Vagina (tissue), 2 donors: ENCODE results near the gene STK32B. TPM values are rescaled to one million over a fixed set of nuclear protein-coding genes. Genes with fewer than 3 reads are reported as not detected.
"Not testable (repeated sequence)": the region's sequence is repeated elsewhere in the genome, so short reads cannot be mapped to it uniquely, and the experiment has no call there.

Source experiments
- DNase-seq, 2 donors: peaks; one replicate each; pipeline ENCODE4 v3.0.0-alpha.2; 2017; ENCODE audit errors: extremely low spot score in 2 of 2
- H3K27ac ChIP-seq: fragments of 200-600 bp; sonication (generic); one replicate; pipeline ENCODE4 v1.5.1; 2019
- H3K27me3 ChIP-seq: fragments of 200-600 bp; sonication (generic); one replicate; pipeline ENCODE4 v1.5.1; 2019
- H3K36me3 ChIP-seq, 2 donors: fragments of 200-600 bp; sonication (generic); one replicate each; pipeline ENCODE4 v1.5.1; 2017 to 2019
- H3K4me1 ChIP-seq: fragments of 200-600 bp; sonication (generic); one replicate; pipeline ENCODE4 v1.5.1; 2019
- H3K4me3 ChIP-seq, 2 donors: fragments of 200-600 bp; sonication (generic); 1 replicate in 1 of 2; 2 replicates in 1 of 2; pipeline ENCODE4 v1.5.1; 2016 to 2019
- H3K9me3 ChIP-seq: fragments of 200-600 bp; sonication (generic); one replicate; pipeline ENCODE4 v1.5.1; 2019
- POLR2A ChIP-seq, 2 donors: fragments of 450-650 bp; IDR thresholded peaks; one replicate each; pipeline ENCODE4 v1.6.1; 2017; ENCODE audit warnings: antibody characterized with exemption in 2 of 2, mild to moderate bottlenecking in 2 of 2, moderate library complexity in 2 of 2
- POLR2AphosphoS5 ChIP-seq, 2 donors: sonication (generic); formaldehyde crosslinking; IDR thresholded peaks; one replicate each; pipeline ENCODE4 v1.9.0; 2017; ENCODE audit warnings: antibody characterized with exemption in 2 of 2, mild to moderate bottlenecking in 2 of 2, low read depth in 1 of 2; ENCODE audit not compliant: insufficient read depth in 1 of 2
- intact Hi-C: fragments of 100-400 bp; cut with DNase I; formaldehyde crosslinking; loops from one replicate; pipeline ENCODE4 v1.15.1; 2023
- total RNA-seq: library from RNA; depleted of rRNA; stranded (reverse); fragments of >200 nt; gene quantifications from one replicate; pipeline ENCODE4 v1.2.3, GENCODE V29; 2016
- TF ChIP-seq, protein P1 (sequence below), 3 experiments: fragments of 450-650 bp in 2 of 3; fragments of 200-600 bp in 1 of 3; sonication (generic) in 1 of 3; IDR thresholded peaks; one replicate each; pipeline ENCODE4 v1.5.1; 2017 to 2019; ENCODE audit warnings: antibody characterized with exemption in 3 of 3, mild to moderate bottlenecking in 2 of 3, moderate library complexity in 2 of 3

STK32B gene
- total RNA-seq: 6.4 TPM

DNA sequence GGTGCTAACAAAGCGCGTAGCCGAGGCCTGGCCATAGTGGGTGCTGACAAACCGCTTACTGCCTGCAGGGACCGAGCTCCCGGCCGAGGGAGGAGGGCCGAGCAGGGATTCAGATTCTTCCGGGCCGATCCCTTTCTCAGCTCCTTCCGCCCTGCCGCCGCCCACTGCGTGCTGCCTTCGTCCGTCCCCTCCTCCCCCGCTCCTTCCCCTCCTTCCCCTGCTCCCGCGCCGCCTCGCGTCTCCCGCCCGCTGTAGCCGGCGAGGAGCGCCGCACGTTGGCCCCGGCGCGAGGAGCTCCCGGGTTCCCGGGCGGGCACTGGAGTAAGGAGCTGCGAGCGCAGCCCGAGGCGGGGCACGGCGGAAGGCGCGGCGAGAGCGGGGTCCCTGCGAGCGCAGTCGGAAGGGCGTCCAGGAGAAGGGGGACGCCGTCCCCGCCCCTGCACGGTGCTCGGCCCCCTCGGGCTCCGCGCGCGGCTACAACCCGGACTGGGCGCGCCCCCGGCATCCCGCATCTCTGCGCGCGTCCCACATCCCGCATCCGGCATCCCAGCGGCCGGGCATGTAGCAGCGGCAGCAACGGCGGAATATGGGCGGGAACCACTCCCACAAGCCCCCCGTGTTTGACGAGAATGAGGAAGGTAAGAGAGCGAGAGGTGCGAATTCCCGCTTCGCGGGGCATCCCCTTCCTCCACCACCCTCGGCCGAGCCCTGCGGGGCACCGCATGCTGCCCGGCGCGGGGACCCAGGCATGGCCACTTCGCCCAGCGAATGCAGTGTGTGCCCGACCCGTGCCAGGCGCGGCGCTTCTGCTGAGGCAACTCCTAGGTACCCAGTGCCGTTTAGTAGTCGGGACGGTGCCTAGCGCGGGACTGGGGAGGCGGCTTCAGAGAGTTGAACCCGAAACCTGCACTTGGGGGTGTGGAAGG is at the start of gene STK32B:
TSS of gene STK32B (plus strand) at position 203 of the 926 bp plus-strand sequence.
- Histone ChIP-seq H3K27ac (peak within 1 kb of the TSS; percentile 64), H3K4me1 (peaks cover 7% of the 10 kb centered on the region), H3K27me3 (no peaks in the 10 kb centered on the region), H3K36me3 (no peaks in the 10 kb centered on the region), H3K4me3 (peak within 1 kb of the TSS; percentile 49 to 64), H3K9me3 (no peaks in the 10 kb centered on the region)
- DNase-seq: peak; percentile 83 to 92
- TF ChIP-seq POLR2AphosphoS5 (IDR thresholded peaks at IDR 0.05; ENCODE audit: insufficient read depth in 1 of 2, low read depth in 1 of 2) (peak in 1 of 2 donors; percentile 11), POLR2A (IDR thresholded peaks at IDR 0.05) (no peak)
- TF ChIP-seq, protein P1, sequence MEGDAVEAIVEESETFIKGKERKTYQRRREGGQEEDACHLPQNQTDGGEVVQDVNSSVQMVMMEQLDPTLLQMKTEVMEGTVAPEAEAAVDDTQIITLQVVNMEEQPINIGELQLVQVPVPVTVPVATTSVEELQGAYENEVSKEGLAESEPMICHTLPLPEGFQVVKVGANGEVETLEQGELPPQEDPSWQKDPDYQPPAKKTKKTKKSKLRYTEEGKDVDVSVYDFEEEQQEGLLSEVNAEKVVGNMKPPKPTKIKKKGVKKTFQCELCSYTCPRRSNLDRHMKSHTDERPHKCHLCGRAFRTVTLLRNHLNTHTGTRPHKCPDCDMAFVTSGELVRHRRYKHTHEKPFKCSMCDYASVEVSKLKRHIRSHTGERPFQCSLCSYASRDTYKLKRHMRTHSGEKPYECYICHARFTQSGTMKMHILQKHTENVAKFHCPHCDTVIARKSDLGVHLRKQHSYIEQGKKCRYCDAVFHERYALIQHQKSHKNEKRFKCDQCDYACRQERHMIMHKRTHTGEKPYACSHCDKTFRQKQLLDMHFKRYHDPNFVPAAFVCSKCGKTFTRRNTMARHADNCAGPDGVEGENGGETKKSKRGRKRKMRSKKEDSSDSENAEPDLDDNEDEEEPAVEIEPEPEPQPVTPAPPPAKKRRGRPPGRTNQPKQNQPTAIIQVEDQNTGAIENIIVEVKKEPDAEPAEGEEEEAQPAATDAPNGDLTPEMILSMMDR (IDR thresholded peaks at IDR 0.05): no peak
- intact Hi-C loops: no loop called here

DNA sequence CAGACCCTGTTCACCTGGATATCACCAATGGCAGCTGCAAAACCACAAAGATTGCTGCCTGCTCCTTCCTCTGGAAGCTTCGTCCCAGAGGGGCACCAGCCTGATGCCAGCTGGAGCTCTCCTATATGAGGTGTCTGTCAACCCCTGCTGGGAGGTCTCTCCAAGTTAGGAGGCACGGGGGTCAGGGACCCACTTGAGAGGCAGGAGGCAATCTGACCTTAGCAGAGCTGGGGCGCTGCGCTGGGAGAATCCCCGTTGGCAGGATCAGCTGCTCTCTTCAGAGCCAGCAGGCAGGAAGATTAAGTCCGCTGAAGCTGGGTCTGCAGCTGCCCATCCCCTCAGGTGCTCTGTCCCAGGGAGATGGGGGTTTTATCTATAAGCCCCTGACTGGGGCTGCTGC is 49.6 kb upstream of the STK32B start:
- H3K9me3 ChIP-seq, H3K4me1 ChIP-seq, H3K27me3 ChIP-seq, intact Hi-C loops, H3K27ac ChIP-seq, H3K36me3 ChIP-seq, H3K4me3 ChIP-seq: not testable (repeated sequence)
- DNase-seq: peak in 1 of 2 donors; percentile 49

DNA sequence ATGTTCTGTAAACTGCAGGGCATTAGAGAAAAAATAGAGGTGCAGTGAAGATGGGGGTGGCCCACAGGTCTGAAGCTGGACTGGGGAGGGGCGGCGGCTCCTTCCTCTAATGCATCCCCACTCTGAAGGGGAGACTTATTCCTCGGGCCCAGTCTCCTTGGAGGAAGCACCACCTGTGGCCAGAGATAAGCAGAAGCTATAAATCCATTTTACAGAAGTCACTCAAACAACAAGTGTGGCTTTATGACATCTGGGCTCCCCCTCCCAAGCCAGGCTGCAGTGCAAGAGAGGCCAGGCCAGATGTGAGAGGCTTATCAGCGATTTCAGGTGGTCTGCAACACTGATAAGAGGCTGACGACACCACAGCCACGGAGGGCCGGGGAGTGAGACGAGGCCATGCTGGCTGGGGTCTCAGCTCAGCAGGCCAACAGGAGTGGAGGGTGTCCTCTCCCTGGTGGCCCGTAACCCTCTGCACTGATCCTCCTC is 47.9 kb upstream of the STK32B start:
- H3K36me3 ChIP-seq: no peaks in the 10 kb centered on the region
- DNase-seq: peak; percentile 25 to 77
- no peak overlapping the region for H3K27ac ChIP-seq
- no peak overlapping the region for H3K4me3 ChIP-seq
- TF ChIP-seq POLR2AphosphoS5 (IDR thresholded peaks at IDR 0.05; ENCODE audit: insufficient read depth in 1 of 2, low read depth in 1 of 2): no peak
- TF ChIP-seq, protein P1 (IDR thresholded peaks at IDR 0.05): no peak
- TF ChIP-seq POLR2A (IDR thresholded peaks at IDR 0.05): no peak
- H3K27me3 ChIP-seq: no peaks in the 10 kb centered on the region
- H3K9me3 ChIP-seq: no peaks in the 10 kb centered on the region
- intact Hi-C loops: no loop called here
- no peaks in the 10 kb centered on the region for H3K4me1 ChIP-seq

DNA sequence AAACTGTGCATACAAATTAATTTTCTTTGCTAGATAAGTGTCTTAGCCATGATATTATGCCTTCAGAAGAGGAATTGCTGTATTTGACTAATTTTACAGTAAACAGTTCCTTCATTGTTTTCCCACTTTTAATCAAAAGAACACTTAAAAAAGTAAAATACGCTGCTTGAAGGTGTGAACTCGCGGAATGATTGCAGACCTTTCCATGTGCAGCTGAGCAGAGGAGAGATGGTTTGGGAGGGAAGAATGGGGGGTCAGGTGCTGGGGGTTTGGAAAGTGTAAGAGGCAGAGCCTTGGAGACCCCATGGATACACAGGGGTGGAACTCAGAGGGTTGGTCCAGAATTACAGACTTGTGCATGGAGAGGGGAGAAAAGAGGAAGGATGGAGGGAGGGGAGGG is 47.4 kb upstream of the STK32B start:
- Histone ChIP-seq H3K4me1 (no peaks in the 10 kb centered on the region), H3K27ac (no peak overlapping the region), H3K27me3 (no peaks in the 10 kb centered on the region), H3K36me3 (no peaks in the 10 kb centered on the region), H3K4me3 (no peak overlapping the region), H3K9me3 (no peaks in the 10 kb centered on the region)
- intact Hi-C loops: no loop called here
- DNase-seq: peak in 1 of 2 donors; percentile 37
- TF ChIP-seq POLR2AphosphoS5 (IDR thresholded peaks at IDR 0.05; ENCODE audit: insufficient read depth in 1 of 2, low read depth in 1 of 2) (no peak), POLR2A (IDR thresholded peaks at IDR 0.05) (no peak)
- TF ChIP-seq, protein P1 (IDR thresholded peaks at IDR 0.05): no peak

DNA sequence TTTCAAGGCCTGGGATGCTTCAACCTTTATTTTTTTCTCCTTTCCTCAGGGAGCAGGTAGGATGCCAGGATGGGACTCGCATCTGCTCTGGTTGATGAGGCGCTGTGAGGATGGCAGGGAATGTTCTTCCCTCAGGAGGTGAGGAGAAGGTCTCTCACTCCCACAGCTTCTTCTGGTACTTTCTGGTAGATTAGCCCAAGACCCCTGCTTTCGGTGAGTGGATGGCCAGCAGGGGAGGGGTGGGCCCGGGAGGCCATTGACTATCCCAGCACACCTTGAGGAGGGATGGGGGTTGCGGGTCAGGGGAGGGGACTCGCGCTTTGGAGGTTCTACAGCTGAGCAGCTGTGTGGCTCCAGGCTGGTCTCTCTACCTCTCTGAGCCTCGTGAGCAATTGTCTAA is 46.8 kb upstream of the STK32B start:
- Histone ChIP-seq H3K27me3 (no peaks in the 10 kb centered on the region), H3K27ac (no peak overlapping the region), H3K4me3 (no peak overlapping the region), H3K9me3 (no peaks in the 10 kb centered on the region), H3K36me3 (no peaks in the 10 kb centered on the region), H3K4me1 (no peaks in the 10 kb centered on the region)
- no peak for TF ChIP-seq POLR2AphosphoS5 (IDR thresholded peaks at IDR 0.05; ENCODE audit: insufficient read depth in 1 of 2, low read depth in 1 of 2)
- no peak for TF ChIP-seq POLR2A (IDR thresholded peaks at IDR 0.05)
- TF ChIP-seq, protein P1 (IDR thresholded peaks at IDR 0.05): no peak
- peak in 1 of 2 donors; percentile 70 for DNase-seq
- intact Hi-C loops: no loop called here

DNA sequence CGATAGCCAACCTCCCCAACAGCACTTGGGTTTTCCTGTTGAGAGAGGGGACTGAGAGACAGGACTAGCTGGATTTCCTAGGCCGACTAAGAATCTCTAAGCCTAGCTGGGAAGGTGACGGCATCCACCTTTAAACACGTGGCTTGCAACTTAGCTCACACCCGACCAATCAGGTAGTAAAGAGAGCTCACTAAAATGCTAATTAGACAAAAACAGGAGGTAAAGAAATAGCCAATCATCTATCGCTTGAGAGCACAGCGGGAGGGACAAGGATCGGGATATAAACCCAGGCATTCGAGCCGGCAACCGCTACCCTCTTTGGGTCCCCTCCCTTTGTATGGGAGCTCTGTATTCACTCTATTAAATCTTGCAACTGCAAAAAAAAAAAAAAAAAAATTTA is 44.3 kb upstream of the STK32B start:
- H3K36me3 ChIP-seq, H3K27ac ChIP-seq, H3K27me3 ChIP-seq, H3K4me3 ChIP-seq, DNase-seq, H3K4me1 ChIP-seq, intact Hi-C loops, H3K9me3 ChIP-seq: not testable (repeated sequence)
